IMR-90 (cell line): ENCODE measurements around the gene ALG11. TPM values are rescaled to one million over a fixed set of nuclear protein-coding genes. Genes with fewer than 3 reads are reported as not detected.

Source experiments
- ATAC-seq: fragments of 200-7000 bp; cut with Tn5 transposase; 2 replicates; pipeline ENCODE4 v1.9.1; 2020; ENCODE audit warnings: low read depth, mild to moderate bottlenecking, moderate library complexity
- BruUV-seq: library from RNA; stranded (reverse); fragments of 400-500 nt; replicated peaks from 2 replicates; lab custom pipeline; 2021; lab: Mats Ljungman, UMichigan
- CTCF ChIA-PET: fragments of 300-600 bp; formaldehyde crosslinking; extraction: SDS; loops from one replicate; lab custom pipeline; 2021; ENCODE audit warnings: antibody characterized with exemption; lab: Yijun Ruan, JAX
- POLR2A ChIA-PET: fragments of 300-600 bp; sonication (Branson Sonifier 250); formaldehyde crosslinking; loops from one replicate; lab custom pipeline; 2022; ENCODE audit warnings: antibody characterized with exemption; ENCODE audit not compliant: unreplicated experiment; lab: Charles Lee
- DNase-seq: peaks from one replicate; pipeline ENCODE4 v3.0.0; 2013
- H2AFZ ChIP-seq: replicated peaks from 2 replicates; pipeline ENCODE3; 2013; ENCODE audit warnings: low read length, mild to moderate bottlenecking; ENCODE audit not compliant: poor library complexity
- H2AK5ac ChIP-seq: 2 replicates; pipeline ENCODE4 v1.6.1; 2013; ENCODE audit warnings: low read depth, low read length, inconsistent platforms
- H2AK9ac ChIP-seq: replicated peaks from 2 replicates; pipeline ENCODE3; 2013; ENCODE audit warnings: mild to moderate bottlenecking, low read depth, low read length, moderate library complexity; ENCODE audit not compliant: poor library complexity
- H2BK120ac ChIP-seq: 2 replicates; pipeline ENCODE4 v1.6.1; 2013; ENCODE audit warnings: low read depth, low read length, inconsistent platforms
- H2BK15ac ChIP-seq: 3 replicates; pipeline ENCODE4 v1.6.1; 2013; ENCODE audit warnings: low read depth, low read length, inconsistent platforms
- H2BK20ac ChIP-seq: 2 replicates; pipeline ENCODE4 v1.6.1; 2013; ENCODE audit warnings: low read depth, mild to moderate bottlenecking, inconsistent platforms, low read length, moderate library complexity
- H2BK5ac ChIP-seq: 2 replicates; pipeline ENCODE4 v1.6.1; 2013; ENCODE audit warnings: mild to moderate bottlenecking, low read depth, low read length, inconsistent platforms; ENCODE audit not compliant: poor library complexity, severe bottlenecking
- H3K14ac ChIP-seq: replicated peaks from 2 replicates; pipeline ENCODE4 v1.6.1; 2013; ENCODE audit warnings: low read depth, low read length, inconsistent platforms
- H3K18ac ChIP-seq: 2 replicates; pipeline ENCODE4 v1.6.1; 2013; ENCODE audit warnings: low read depth, low read length, control low read depth
- H3K23ac ChIP-seq: 2 replicates; pipeline ENCODE4 v1.6.1; 2013; ENCODE audit warnings: low read depth, low read length, inconsistent platforms
- H3K27ac ChIP-seq: 2 replicates; pipeline ENCODE4 v1.5.1; 2013; ENCODE audit warnings: mild to moderate bottlenecking, control low read depth, low read length; ENCODE audit not compliant: insufficient read depth
- H3K27me3 ChIP-seq: 2 replicates; pipeline ENCODE4 v1.6.1; 2013; ENCODE audit warnings: low read length; ENCODE audit not compliant: control insufficient read depth, insufficient read depth
- H3K36me3 ChIP-seq: 2 replicates; pipeline ENCODE4 v1.6.1; 2013; ENCODE audit warnings: low read length, mixed read lengths; ENCODE audit not compliant: control insufficient read depth, insufficient read depth
- H3K4ac ChIP-seq: 2 replicates; pipeline ENCODE4 v1.6.1; 2013; ENCODE audit warnings: low read depth, low read length, inconsistent platforms
- H3K4me1 ChIP-seq: 2 replicates; pipeline ENCODE4 v1.6.1; 2013; ENCODE audit warnings: low read length, mixed read lengths; ENCODE audit not compliant: control insufficient read depth, insufficient read depth
- H3K4me2 ChIP-seq: 2 replicates; pipeline ENCODE4 v1.6.1; 2013; ENCODE audit warnings: low read depth, mild to moderate bottlenecking, control low read depth, low read length, moderate library complexity
- H3K4me3 ChIP-seq: 2 replicates; pipeline ENCODE4 v1.5.1; 2013; ENCODE audit warnings: low read depth, mild to moderate bottlenecking, control low read depth, low read length, moderate library complexity; ENCODE audit not compliant: insufficient read depth
- H3K56ac ChIP-seq: 2 replicates; pipeline ENCODE4 v1.6.1; 2013; ENCODE audit warnings: low read length, inconsistent platforms; ENCODE audit not compliant: insufficient read depth; ENCODE audit errors: extremely low read depth
- H3K79me1 ChIP-seq, 2 experiments: 2 replicates each; pipeline ENCODE4 v1.6.1; 2013; ENCODE audit warnings: low read length in 2 of 2, inconsistent platforms in 1 of 2, low read depth in 1 of 2
- H3K9ac ChIP-seq: 2 replicates; pipeline ENCODE4 v1.6.1; 2013; ENCODE audit warnings: low read depth, low read length, control low read depth
- H3K9me1 ChIP-seq: 2 replicates; pipeline ENCODE4 v1.6.1; 2013; ENCODE audit warnings: low read length, inconsistent platforms; ENCODE audit not compliant: insufficient read depth
- H3K9me3 ChIP-seq: 2 replicates; pipeline ENCODE4 v1.6.1; 2013; ENCODE audit warnings: low read length; ENCODE audit not compliant: control insufficient read depth, insufficient read depth
- H4K20me1 ChIP-seq: 2 replicates; pipeline ENCODE4 v1.6.1; 2013; ENCODE audit warnings: low read length, inconsistent platforms; ENCODE audit not compliant: insufficient read depth
- H4K5ac ChIP-seq: 2 replicates; pipeline ENCODE4 v1.6.1; 2013; ENCODE audit warnings: mild to moderate bottlenecking, low read depth, low read length, control low read depth
- H4K8ac ChIP-seq, 2 experiments: 2 replicates each; pipeline ENCODE4 v1.6.1; 2013; ENCODE audit warnings: low read depth in 2 of 2, low read length in 2 of 2, control low read depth in 1 of 2, inconsistent platforms in 1 of 2
- H4K91ac ChIP-seq: 2 replicates; pipeline ENCODE4 v1.6.1; 2013; ENCODE audit warnings: low read depth, low read length, inconsistent platforms; ENCODE audit not compliant: insufficient read depth
- BHLHE40 ChIP-seq: fragments of 150-350 bp; IDR thresholded peaks from 2 replicates; pipeline ENCODE4 v1.6.1; 2016; ENCODE audit warnings: mild to moderate bottlenecking, low read depth, low read length
- CEBPB ChIP-seq: IDR thresholded peaks from 2 replicates; pipeline ENCODE4 v1.6.1; 2012; ENCODE audit warnings: low read depth, low read length, improper control_type of control experiment
- CHD1 ChIP-seq: IDR thresholded peaks from 2 replicates; pipeline ENCODE4 v1.6.1; 2012; ENCODE audit warnings: low read depth, low read length, improper control_type of control experiment
- FOS ChIP-seq: fragments of 150-350 bp; IDR thresholded peaks from 2 replicates; pipeline ENCODE4 v1.6.1; 2016; ENCODE audit warnings: low read depth, low read length
- MAFK ChIP-seq: IDR thresholded peaks from 2 replicates; pipeline ENCODE4 v1.6.1; 2012; ENCODE audit warnings: low read depth, low read length, improper control_type of control experiment
- MAZ ChIP-seq: IDR thresholded peaks from 2 replicates; pipeline ENCODE4 v1.6.1; 2012; ENCODE audit warnings: low read depth, mild to moderate bottlenecking, low read length, improper control_type of control experiment, moderate library complexity, borderline replicate concordance
- MXI1 ChIP-seq: IDR thresholded peaks from 2 replicates; pipeline ENCODE4 v1.6.1; 2012; ENCODE audit warnings: low read depth, mild to moderate bottlenecking, low read length, moderate library complexity, borderline replicate concordance
- RAD21 ChIP-seq: IDR thresholded peaks from 2 replicates; pipeline ENCODE4 v1.6.1; 2012; ENCODE audit warnings: low read length, improper control_type of control experiment
- RFX5 ChIP-seq: IDR thresholded peaks from 2 replicates; pipeline ENCODE4 v1.8.0; 2012; ENCODE audit warnings: low read depth, mild to moderate bottlenecking, low read length, moderate library complexity
- WGBS, 2 experiments: methylation state at CpG; one replicate each; pipeline versions ENCODE4 v1.1.5 to v1.1.7; 2013; ENCODE audit warnings: missing lambda C conversion rate in 2 of 2; ENCODE audit not compliant: insufficient read length in 1 of 2; ENCODE audit errors: extremely low coverage in 2 of 2; 5-methylcytosine and 5-hydroxymethylcytosine counted together
- dilution Hi-C: fragments of 300-500 bp; cut with HindIII; formaldehyde crosslinking; loops from one replicate; pipeline ENCODE4 v1.14.3; 2018; ENCODE audit warnings: low sequenced_read_pairs; ENCODE audit not compliant: unreplicated experiment
- in situ Hi-C: fragments of 300-500 bp; cut with MboI; formaldehyde crosslinking; loops from 3 replicates; pipeline ENCODE4 v1.14.3; 2019; ENCODE audit warnings: low sequenced_read_pairs, inconsistent platforms, mixed read lengths
- intact Hi-C: fragments of 100-400 bp; cut with micrococcal nuclease; formaldehyde crosslinking; loops from 2 replicates; pipeline ENCODE4 v1.10.0; 2022
- polyA plus RNA-seq, 3 experiments: library from polyadenylated mRNA; depleted of rRNA; stranded (reverse); fragments of >200 nt; gene quantifications; 2 replicates each; pipeline ENCODE4 v1.2.3, GENCODE V29; 2012; ENCODE audit warnings: low replicate concordance in 1 of 3
- total RNA-seq: library from RNA; depleted of rRNA; stranded (reverse); fragments of >200 nt; gene quantifications from 2 replicates; pipeline ENCODE4 v1.2.3, GENCODE V29; 2012
- TF ChIP-seq, protein P1 (sequence below): conservative IDR thresholded peaks from 2 replicates; pipeline ENCODE4 v1.5.1; 2012; ENCODE audit warnings: mild to moderate bottlenecking, low read depth, low read length, improper control_type of control experiment

ALG11 gene
- total and polyA plus RNA-seq, 2 of the 4 experiments (the other 2 are of a cell fraction), result 10.0 to 12.7 TPM

DNA sequence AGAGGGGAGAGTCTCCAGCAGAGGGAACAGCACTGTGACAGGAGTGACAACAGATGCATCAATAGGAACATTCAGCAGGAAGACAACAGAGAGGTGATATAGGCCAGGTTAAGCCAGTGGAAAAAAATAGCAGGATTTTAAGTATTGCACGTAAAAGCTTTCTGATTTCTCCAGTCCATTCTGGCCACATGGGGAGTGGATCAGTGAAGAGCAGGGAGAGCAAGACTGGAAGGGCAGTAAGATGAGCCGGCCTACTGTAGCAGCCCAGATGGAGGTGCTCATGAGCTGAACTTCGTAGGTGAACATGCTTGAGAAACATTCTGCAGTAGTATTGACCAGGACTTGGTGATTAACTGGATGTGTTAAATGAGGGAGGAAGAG lies 14.0 kb downstream of the ALG11 start:
- no peaks in the 10 kb centered on the region for H4K20me1 ChIP-seq
- H4K5ac ChIP-seq, result no peak overlapping the region
- H3K14ac ChIP-seq, result no peak overlapping the region
- ChIA-PET POLR2A (no interaction called here), CTCF (no interaction called here)
- no peak overlapping the region for H3K4me2 ChIP-seq
- H3K4me1 ChIP-seq, result no peaks in the 10 kb centered on the region
- H3K4ac ChIP-seq, result no peak overlapping the region
- H3K9me3 ChIP-seq, result no peaks in the 10 kb centered on the region
- TF ChIP-seq RAD21 (no peak), MAFK (no peak), CEBPB (no peak), MXI1 (no peak), FOS (no peak), RFX5 (no peak), CHD1 (no peak), MAZ (no peak), BHLHE40 (no peak)
- TF ChIP-seq, protein P1, sequence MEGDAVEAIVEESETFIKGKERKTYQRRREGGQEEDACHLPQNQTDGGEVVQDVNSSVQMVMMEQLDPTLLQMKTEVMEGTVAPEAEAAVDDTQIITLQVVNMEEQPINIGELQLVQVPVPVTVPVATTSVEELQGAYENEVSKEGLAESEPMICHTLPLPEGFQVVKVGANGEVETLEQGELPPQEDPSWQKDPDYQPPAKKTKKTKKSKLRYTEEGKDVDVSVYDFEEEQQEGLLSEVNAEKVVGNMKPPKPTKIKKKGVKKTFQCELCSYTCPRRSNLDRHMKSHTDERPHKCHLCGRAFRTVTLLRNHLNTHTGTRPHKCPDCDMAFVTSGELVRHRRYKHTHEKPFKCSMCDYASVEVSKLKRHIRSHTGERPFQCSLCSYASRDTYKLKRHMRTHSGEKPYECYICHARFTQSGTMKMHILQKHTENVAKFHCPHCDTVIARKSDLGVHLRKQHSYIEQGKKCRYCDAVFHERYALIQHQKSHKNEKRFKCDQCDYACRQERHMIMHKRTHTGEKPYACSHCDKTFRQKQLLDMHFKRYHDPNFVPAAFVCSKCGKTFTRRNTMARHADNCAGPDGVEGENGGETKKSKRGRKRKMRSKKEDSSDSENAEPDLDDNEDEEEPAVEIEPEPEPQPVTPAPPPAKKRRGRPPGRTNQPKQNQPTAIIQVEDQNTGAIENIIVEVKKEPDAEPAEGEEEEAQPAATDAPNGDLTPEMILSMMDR, result no peak
- BruUV-seq, result no TSS peak
- peaks cover 22% of the 10 kb centered on the region for H3K36me3 ChIP-seq
- in situ Hi-C loops, result no loop called here
- no peak overlapping the region for H2AK5ac ChIP-seq
- no peak overlapping the region for H2BK20ac ChIP-seq
- no peak overlapping the region for H4K91ac ChIP-seq
- H2BK5ac ChIP-seq, result no peak overlapping the region
- dilution Hi-C loops, result no loop called here
- no peak overlapping the region for H3K23ac ChIP-seq
- H3K27ac ChIP-seq, result no peak overlapping the region
- intact Hi-C loops, result no loop called here
- no peak overlapping the region for H3K18ac ChIP-seq
- no peak overlapping the region for H2BK120ac ChIP-seq
- H3K9ac ChIP-seq, result no peak overlapping the region
- H3K4me3 ChIP-seq, result no peak overlapping the region
- no peak overlapping the region for H2BK15ac ChIP-seq
- WGBS, 2 experiments, result 100% methylated on average over 2 of the region's 3 CpGs; no CpG with 5 or more reads in 1 of the 2 experiments
- DNase-seq (no peak), ATAC-seq (no peak)
- no peak overlapping the region for H2AK9ac ChIP-seq
- no peaks in the 10 kb centered on the region for H3K27me3 ChIP-seq
- H3K9me1 ChIP-seq, result peaks cover 8% of the 10 kb centered on the region; the same call in 1 of the 2 replicates
- H4K8ac ChIP-seq, result no peak overlapping the region
- H3K56ac ChIP-seq, result no peak overlapping the region
- H3K79me1 ChIP-seq, result peaks cover 7 to 29% of the 10 kb centered on the region in 2 experiments; a peak in 2 of 4 replicates
- no peak overlapping the region for H2AFZ ChIP-seq
